HEK293 (cell line): ENCODE measurements around the gene NFIX.

Experiments
- GLI4 ChIP-seq: fragments of 450-650 bp; formaldehyde crosslinking; IDR thresholded peaks from 2 replicates; pipeline ENCODE4 v1.5.1; 2016; ENCODE audit warnings: missing biosample characterization, missing genetic modification characterization
- GLIS2 ChIP-seq: fragments of 450-650 bp; formaldehyde crosslinking; IDR thresholded peaks from 2 replicates; pipeline ENCODE4 v1.5.1; 2016; ENCODE audit warnings: missing biosample characterization, missing genetic modification characterization
- HIC1 ChIP-seq: fragments of 450-650 bp; formaldehyde crosslinking; IDR thresholded peaks from 2 replicates; pipeline ENCODE4 v1.5.1; 2016; ENCODE audit warnings: missing biosample characterization, missing genetic modification characterization
- OSR2 ChIP-seq: fragments of 450-650 bp; formaldehyde crosslinking; IDR thresholded peaks from 2 replicates; pipeline ENCODE4 v1.5.1; 2016; ENCODE audit warnings: missing biosample characterization, missing genetic modification characterization
- OVOL3 ChIP-seq: fragments of 450-650 bp; formaldehyde crosslinking; IDR thresholded peaks from 2 replicates; pipeline ENCODE4 v1.5.1; 2016; ENCODE audit warnings: missing biosample characterization, missing genetic modification characterization
- PATZ1 ChIP-seq: fragments of 450-650 bp; formaldehyde crosslinking; IDR thresholded peaks from 2 replicates; pipeline ENCODE4 v1.5.1; 2016; ENCODE audit warnings: missing biosample characterization, missing genetic modification characterization
- SCRT1 ChIP-seq: fragments of 450-650 bp; formaldehyde crosslinking; IDR thresholded peaks from 2 replicates; pipeline ENCODE4 v1.5.1; 2016; ENCODE audit warnings: missing biosample characterization, missing genetic modification characterization, borderline replicate concordance
- SCRT2 ChIP-seq: fragments of 450-650 bp; formaldehyde crosslinking; IDR thresholded peaks from 2 replicates; pipeline ENCODE4 v1.5.1; 2016; ENCODE audit warnings: missing biosample characterization, missing genetic modification characterization
- ZFP37 ChIP-seq: fragments of 450-650 bp; formaldehyde crosslinking; IDR thresholded peaks from 2 replicates; pipeline ENCODE4 v1.5.1; 2016; ENCODE audit warnings: missing biosample characterization, missing genetic modification characterization
- ZIC2 ChIP-seq: fragments of 450-650 bp; formaldehyde crosslinking; IDR thresholded peaks from 2 replicates; pipeline ENCODE4 v1.5.1; 2016; ENCODE audit warnings: missing biosample characterization, missing genetic modification characterization
- ZNF132 ChIP-seq: fragments of 450-650 bp; formaldehyde crosslinking; IDR thresholded peaks from 2 replicates; pipeline ENCODE4 v1.5.1; 2017; ENCODE audit warnings: missing biosample characterization, missing genetic modification characterization, borderline replicate concordance
- ZNF223 ChIP-seq: fragments of 450-650 bp; formaldehyde crosslinking; IDR thresholded peaks from 2 replicates; pipeline ENCODE4 v1.5.1; 2016; ENCODE audit warnings: missing biosample characterization, missing genetic modification characterization
- ZNF280C ChIP-seq: fragments of 450-650 bp; formaldehyde crosslinking; IDR thresholded peaks from 2 replicates; pipeline ENCODE4 v1.5.1; 2016; ENCODE audit warnings: missing biosample characterization, missing genetic modification characterization
- ZNF292 ChIP-seq: fragments of 450-650 bp; formaldehyde crosslinking; IDR thresholded peaks from 2 replicates; pipeline ENCODE4 v1.5.1; 2016; ENCODE audit warnings: low read depth, missing biosample characterization, missing genetic modification characterization, borderline replicate concordance
- ZNF354C ChIP-seq: fragments of 450-650 bp; formaldehyde crosslinking; IDR thresholded peaks from 2 replicates; pipeline ENCODE4 v1.5.1; 2016; ENCODE audit warnings: missing biosample characterization, missing genetic modification characterization, low read depth, borderline replicate concordance
- ZNF48 ChIP-seq: fragments of 450-650 bp; formaldehyde crosslinking; IDR thresholded peaks from 2 replicates; pipeline ENCODE4 v1.5.1; 2016; ENCODE audit warnings: missing biosample characterization, missing genetic modification characterization
- ZNF560 ChIP-seq: fragments of 450-650 bp; formaldehyde crosslinking; IDR thresholded peaks from 2 replicates; pipeline ENCODE4 v1.5.1; 2017; ENCODE audit warnings: missing biosample characterization, missing genetic modification characterization, borderline replicate concordance
- ZNF624 ChIP-seq: fragments of 450-650 bp; formaldehyde crosslinking; IDR thresholded peaks from 2 replicates; pipeline ENCODE4 v1.5.1; 2017; ENCODE audit warnings: missing biosample characterization, missing genetic modification characterization
- ZNF660 ChIP-seq: fragments of 450-650 bp; IDR thresholded peaks from 2 replicates; pipeline ENCODE4 v1.5.1; 2018; ENCODE audit warnings: missing biosample characterization, mild to moderate bottlenecking, missing genetic modification characterization
- TF ChIP-seq, protein P1 (sequence below): fragments of 450-650 bp; formaldehyde crosslinking; IDR thresholded peaks from 2 replicates; pipeline ENCODE4 v1.5.1; 2016; ENCODE audit warnings: missing biosample characterization, missing genetic modification characterization, borderline replicate concordance
- TF ChIP-seq, protein P2 (sequence below): fragments of 450-650 bp; formaldehyde crosslinking; IDR thresholded peaks from 2 replicates; pipeline ENCODE4 v1.5.1; 2016; ENCODE audit warnings: missing biosample characterization, missing genetic modification characterization
- TF ChIP-seq, protein P3 (sequence below): fragments of 450-650 bp; formaldehyde crosslinking; IDR thresholded peaks from 2 replicates; pipeline ENCODE4 v1.5.1; 2016; ENCODE audit warnings: missing biosample characterization, missing genetic modification characterization

NFIX gene

GRCh38 chr19:12946092-12946721 lies 49.1 kb upstream of the NFIX start (continued):
- TF ChIP-seq PATZ1 (tag by site-specific recombination) (peak; percentile 51), GLIS2 (tag by site-specific recombination) (peak; percentile 70), ZFP37 (tag by site-specific recombination) (0 out of 2 replicates have a peak, but pooled peaks have one; percentile 22), ZNF223 (tag by site-specific recombination) (no peak), HIC1 (tag by site-specific recombination) (0 out of 2 replicates have a peak, but pooled peaks have one; percentile 29), SCRT2 (tag by site-specific recombination) (no peak), ZNF132 (tag by site-specific recombination) (no peak), ZNF624 (tag by site-specific recombination) (no peak), ZIC2 (peak; percentile 25; the same call in 1 of the 2 replicates), ZNF660 (tag by site-specific recombination) (peak; percentile 11; the same call in 1 of the 2 replicates), ZNF292 (tag by site-specific recombination) (no peak), SCRT1 (tag by site-specific recombination) (no peak), ZNF354C (tag by site-specific recombination) (no peak), OSR2 (no peak), ZNF48 (tag by site-specific recombination) (no peak), ZNF560 (tag by site-specific recombination) (no peak), GLI4 (no peak), ZNF280C (tag by site-specific recombination) (no peak), OVOL3 (tag by site-specific recombination) (no peak)
- TF ChIP-seq, protein P1, sequence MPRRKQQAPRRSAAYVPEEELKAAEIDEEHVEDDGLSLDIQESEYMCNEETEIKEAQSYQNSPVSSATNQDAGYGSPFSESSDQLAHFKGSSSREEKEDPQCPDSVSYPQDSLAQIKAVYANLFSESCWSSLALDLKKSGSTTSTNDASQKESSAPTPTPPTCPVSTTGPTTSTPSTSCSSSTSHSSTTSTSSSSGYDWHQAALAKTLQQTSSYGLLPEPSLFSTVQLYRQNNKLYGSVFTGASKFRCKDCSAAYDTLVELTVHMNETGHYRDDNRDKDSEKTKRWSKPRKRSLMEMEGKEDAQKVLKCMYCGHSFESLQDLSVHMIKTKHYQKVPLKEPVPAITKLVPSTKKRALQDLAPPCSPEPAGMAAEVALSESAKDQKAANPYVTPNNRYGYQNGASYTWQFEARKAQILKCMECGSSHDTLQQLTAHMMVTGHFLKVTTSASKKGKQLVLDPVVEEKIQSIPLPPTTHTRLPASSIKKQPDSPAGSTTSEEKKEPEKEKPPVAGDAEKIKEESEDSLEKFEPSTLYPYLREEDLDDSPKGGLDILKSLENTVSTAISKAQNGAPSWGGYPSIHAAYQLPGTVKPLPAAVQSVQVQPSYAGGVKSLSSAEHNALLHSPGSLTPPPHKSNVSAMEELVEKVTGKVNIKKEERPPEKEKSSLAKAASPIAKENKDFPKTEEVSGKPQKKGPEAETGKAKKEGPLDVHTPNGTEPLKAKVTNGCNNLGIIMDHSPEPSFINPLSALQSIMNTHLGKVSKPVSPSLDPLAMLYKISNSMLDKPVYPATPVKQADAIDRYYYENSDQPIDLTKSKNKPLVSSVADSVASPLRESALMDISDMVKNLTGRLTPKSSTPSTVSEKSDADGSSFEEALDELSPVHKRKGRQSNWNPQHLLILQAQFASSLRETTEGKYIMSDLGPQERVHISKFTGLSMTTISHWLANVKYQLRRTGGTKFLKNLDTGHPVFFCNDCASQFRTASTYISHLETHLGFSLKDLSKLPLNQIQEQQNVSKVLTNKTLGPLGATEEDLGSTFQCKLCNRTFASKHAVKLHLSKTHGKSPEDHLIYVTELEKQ (tag by site-specific recombination) = no peak
- TF ChIP-seq, protein P2, sequence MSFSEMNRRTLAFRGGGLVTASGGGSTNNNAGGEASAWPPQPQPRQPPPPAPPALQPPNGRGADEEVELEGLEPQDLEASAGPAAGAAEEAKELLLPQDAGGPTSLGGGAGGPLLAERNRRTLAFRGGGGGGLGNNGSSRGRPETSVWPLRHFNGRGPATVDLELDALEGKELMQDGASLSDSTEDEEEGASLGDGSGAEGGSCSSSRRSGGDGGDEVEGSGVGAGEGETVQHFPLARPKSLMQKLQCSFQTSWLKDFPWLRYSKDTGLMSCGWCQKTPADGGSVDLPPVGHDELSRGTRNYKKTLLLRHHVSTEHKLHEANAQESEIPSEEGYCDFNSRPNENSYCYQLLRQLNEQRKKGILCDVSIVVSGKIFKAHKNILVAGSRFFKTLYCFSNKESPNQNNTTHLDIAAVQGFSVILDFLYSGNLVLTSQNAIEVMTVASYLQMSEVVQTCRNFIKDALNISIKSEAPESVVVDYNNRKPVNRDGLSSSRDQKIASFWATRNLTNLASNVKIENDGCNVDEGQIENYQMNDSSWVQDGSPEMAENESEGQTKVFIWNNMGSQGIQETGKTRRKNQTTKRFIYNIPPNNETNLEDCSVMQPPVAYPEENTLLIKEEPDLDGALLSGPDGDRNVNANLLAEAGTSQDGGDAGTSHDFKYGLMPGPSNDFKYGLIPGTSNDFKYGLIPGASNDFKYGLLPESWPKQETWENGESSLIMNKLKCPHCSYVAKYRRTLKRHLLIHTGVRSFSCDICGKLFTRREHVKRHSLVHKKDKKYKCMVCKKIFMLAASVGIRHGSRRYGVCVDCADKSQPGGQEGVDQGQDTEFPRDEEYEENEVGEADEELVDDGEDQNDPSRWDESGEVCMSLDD (tag by site-specific recombination) = no peak
- TF ChIP-seq, protein P3, sequence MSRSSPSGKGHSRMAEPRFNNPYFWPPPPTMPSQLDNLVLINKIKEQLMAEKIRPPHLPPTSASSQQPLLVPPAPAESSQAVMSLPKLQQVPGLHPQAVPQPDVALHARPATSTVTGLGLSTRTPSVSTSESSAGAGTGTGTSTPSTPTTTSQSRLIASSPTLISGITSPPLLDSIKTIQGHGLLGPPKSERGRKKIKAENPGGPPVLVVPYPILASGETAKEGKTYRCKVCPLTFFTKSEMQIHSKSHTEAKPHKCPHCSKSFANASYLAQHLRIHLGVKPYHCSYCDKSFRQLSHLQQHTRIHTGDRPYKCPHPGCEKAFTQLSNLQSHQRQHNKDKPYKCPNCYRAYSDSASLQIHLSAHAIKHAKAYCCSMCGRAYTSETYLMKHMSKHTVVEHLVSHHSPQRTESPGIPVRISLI (tag by site-specific recombination) = no peak
